Left ventricle myocardium inferior (tissue), 1 donor: Measurements from ENCODE around the gene DPH2. TPM values are rescaled to one million over a fixed set of nuclear protein-coding genes. Genes with fewer than 3 reads are reported as not detected.

Experiments used
- DNase-seq: peaks from one replicate; pipeline ENCODE4 v3.0.0-alpha.2; 2020
- H3K27ac ChIP-seq: fragments of 200-600 bp; replicated peaks from 2 replicates; pipeline ENCODE4 v1.8.0; 2021
- H3K27me3 ChIP-seq: fragments of 200-600 bp; 2 replicates; pipeline ENCODE4 v1.8.0; 2021; ENCODE audit warnings: low read depth
- H3K36me3 ChIP-seq: fragments of 200-600 bp; 2 replicates; pipeline ENCODE4 v1.8.0; 2021
- H3K4me1 ChIP-seq: fragments of 200-600 bp; 2 replicates; pipeline ENCODE4 v1.8.0; 2021
- H3K4me3 ChIP-seq: fragments of 200-600 bp; 2 replicates; pipeline ENCODE4 v1.8.0; 2021; ENCODE audit warnings: mild to moderate bottlenecking, moderate library complexity
- H3K9me3 ChIP-seq: fragments of 200-600 bp; replicated peaks from 2 replicates; pipeline ENCODE4 v1.8.0; 2021
- intact Hi-C: fragments of 100-400 bp; cut with micrococcal nuclease; formaldehyde crosslinking; loops from one replicate; pipeline ENCODE4 v1.11.0; 2022
- total RNA-seq: library from RNA; stranded (reverse); fragmentation: NEBNext Ultra II Directional; extraction: Animal tissue kit (Norgen Biotek cat#: 25700); gene quantifications from one replicate; pipeline ENCODE4 v1.2.1, GENCODE V29; 2021
- TF ChIP-seq, protein P1 (sequence below): fragments of 200-600 bp; IDR thresholded peaks from 2 replicates; pipeline ENCODE4 v1.8.0; 2021; ENCODE audit warnings: antibody characterized with exemption, mild to moderate bottlenecking, borderline replicate concordance
- donor health status: DM: no; HTN: yes; CAD: no; lungs with severe emphysema.

DPH2 gene
- total RNA-seq, 1 donor from 2014 or later, result 18.2 TPM

DNA sequence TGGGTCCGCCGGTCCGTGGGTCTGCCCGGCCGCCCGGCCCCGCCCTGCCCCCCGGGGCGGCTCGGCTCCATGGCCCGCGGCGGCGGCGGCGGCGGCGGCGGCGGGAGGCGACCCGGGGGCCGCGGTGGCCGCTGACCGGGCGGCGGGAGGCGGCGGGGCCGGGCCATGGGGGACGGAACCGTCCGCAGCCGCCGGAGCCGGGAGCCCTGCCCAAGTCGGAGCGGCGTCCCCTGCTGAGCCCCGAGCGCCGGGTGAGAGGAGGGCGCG lies 9.4 kb downstream of the DPH2 start:
- DNase-seq, result no peak
- H3K4me1 ChIP-seq, result peaks cover 56% of the 10 kb centered on the region
- peak overlapping the region; percentile 73 for H3K27ac ChIP-seq
- TF ChIP-seq, protein P1, sequence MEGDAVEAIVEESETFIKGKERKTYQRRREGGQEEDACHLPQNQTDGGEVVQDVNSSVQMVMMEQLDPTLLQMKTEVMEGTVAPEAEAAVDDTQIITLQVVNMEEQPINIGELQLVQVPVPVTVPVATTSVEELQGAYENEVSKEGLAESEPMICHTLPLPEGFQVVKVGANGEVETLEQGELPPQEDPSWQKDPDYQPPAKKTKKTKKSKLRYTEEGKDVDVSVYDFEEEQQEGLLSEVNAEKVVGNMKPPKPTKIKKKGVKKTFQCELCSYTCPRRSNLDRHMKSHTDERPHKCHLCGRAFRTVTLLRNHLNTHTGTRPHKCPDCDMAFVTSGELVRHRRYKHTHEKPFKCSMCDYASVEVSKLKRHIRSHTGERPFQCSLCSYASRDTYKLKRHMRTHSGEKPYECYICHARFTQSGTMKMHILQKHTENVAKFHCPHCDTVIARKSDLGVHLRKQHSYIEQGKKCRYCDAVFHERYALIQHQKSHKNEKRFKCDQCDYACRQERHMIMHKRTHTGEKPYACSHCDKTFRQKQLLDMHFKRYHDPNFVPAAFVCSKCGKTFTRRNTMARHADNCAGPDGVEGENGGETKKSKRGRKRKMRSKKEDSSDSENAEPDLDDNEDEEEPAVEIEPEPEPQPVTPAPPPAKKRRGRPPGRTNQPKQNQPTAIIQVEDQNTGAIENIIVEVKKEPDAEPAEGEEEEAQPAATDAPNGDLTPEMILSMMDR, result no peak
- H3K4me3 ChIP-seq, result peak overlapping the region; percentile 87
- intact Hi-C loops, result no loop called here
- peaks cover 27% of the 10 kb centered on the region for H3K36me3 ChIP-seq
- no peaks in the 10 kb centered on the region for H3K9me3 ChIP-seq
- no peaks in the 10 kb centered on the region for H3K27me3 ChIP-seq

DNA sequence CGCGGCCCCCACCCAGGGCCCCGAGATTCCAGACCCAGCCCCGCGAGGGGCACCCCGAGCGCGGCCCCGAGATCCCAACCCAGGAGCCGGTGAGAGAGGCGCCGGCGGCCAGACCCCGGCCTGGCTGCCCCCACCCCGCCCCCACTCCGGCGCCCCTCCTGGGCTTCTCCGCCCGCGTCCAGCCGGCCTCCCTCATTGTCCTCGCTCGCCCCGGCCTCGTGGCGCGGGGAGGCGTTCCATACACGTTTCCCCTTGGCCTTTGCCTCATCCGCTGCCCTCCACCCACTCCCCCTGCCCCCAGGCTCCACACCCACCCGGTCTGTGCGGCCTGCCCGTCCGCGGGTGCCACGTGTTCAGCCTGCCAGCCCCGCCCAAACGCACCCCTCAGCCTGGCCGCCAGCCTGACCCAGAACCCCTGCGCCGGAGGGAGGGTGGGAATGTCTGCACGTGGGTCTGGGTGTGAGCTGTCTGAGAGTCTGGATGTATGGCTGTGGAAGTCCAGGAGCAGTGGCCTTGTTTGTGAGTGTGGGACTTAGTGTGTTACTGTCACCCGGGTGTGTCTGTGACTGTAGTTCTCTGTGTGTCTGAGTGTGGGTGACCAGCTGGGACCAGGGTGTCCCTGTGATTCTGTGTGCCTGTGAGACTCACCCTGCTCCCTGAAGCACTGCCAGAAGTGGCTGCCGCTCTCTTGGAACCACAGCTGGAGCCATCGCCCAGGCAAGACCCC lies 9.9 kb downstream of the DPH2 start:
- Histone ChIP-seq H3K4me3 (peak overlapping the region; percentile 87), H3K36me3 (peaks cover 27% of the 10 kb centered on the region), H3K9me3 (no peaks in the 10 kb centered on the region), H3K27me3 (no peaks in the 10 kb centered on the region), H3K4me1 (peaks cover 52% of the 10 kb centered on the region), H3K27ac (peak overlapping the region; percentile 73)
- peak; percentile 53 for DNase-seq
- intact Hi-C loops, result no loop called here
- TF ChIP-seq, protein P1, result no peak

DNA sequence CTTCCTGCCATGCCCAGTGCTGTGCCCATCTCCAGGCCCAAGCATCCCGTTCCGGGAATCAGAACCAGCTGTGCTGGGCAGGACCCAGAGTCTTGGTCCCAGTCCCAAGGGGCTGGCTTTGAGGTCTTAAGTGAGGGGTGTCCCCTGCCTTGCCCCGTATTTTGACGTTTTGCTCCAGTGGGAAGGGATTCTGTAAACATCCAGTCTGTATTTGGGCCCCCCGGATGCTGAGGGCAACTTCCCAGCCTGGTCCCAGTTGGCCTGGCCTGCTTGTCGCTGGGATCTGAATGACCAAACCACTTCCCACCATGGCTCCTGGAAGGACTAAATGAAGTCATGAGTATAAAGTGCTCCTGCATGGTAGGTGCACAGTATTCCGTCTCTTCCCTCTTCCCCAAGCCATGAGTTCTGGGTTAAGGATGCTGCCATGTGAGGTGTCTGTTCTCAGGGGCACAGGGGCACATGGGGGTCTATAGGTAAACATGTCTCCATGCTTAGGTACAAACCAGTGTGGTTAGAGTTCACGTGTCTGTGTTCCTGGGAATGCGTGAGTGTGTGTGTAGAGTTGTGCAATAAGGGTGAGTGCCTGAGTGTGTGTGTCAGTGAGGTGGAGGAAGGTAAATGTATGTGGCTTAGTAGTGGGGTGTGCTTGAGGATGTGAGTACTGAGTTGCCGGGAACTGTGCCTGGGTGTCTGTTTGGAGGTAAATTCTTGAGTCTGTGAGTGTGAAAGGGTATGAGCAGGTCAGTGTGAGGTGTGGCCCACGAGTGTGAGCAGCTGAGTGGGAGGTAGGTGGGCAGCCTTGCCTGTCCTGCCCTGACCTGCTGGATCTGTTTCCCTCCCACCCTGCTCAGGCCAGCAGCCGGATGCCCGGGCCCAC lies 10.7 kb downstream of the DPH2 start:
- Histone ChIP-seq H3K4me1 (peaks cover 46% of the 10 kb centered on the region), H3K36me3 (peaks cover 27% of the 10 kb centered on the region), H3K27me3 (no peaks in the 10 kb centered on the region), H3K9me3 (no peaks in the 10 kb centered on the region), H3K27ac (peak overlapping the region; percentile 73), H3K4me3 (peak overlapping the region; percentile 87)
- intact Hi-C loops, result no loop called here
- TF ChIP-seq, protein P1, result no peak
- DNase-seq, result no peak

DNA sequence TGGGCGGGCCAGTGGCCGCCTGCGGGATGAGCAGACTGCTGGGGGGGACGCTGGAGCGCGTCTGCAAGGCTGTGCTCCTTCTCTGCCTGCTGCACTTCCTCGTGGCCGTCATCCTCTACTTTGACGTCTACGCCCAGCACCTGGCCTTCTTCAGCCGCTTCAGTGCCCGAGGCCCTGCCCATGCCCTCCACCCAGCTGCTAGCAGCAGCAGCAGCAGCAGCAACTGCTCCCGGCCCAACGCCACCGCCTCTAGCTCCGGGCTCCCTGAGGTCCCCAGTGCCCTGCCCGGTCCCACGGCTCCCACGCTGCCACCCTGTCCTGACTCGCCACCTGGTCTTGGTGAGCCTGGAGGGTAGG lies 11.3 kb downstream of the DPH2 start:
- Histone ChIP-seq H3K4me1 (peaks cover 40% of the 10 kb centered on the region), H3K36me3 (peaks cover 26% of the 10 kb centered on the region), H3K9me3 (no peaks in the 10 kb centered on the region), H3K27me3 (no peaks in the 10 kb centered on the region), H3K27ac (no peak overlapping the region), H3K4me3 (no peak overlapping the region)
- TF ChIP-seq, protein P1, result no peak
- DNase-seq, result no peak
- intact Hi-C loops, result no loop called here

DNA sequence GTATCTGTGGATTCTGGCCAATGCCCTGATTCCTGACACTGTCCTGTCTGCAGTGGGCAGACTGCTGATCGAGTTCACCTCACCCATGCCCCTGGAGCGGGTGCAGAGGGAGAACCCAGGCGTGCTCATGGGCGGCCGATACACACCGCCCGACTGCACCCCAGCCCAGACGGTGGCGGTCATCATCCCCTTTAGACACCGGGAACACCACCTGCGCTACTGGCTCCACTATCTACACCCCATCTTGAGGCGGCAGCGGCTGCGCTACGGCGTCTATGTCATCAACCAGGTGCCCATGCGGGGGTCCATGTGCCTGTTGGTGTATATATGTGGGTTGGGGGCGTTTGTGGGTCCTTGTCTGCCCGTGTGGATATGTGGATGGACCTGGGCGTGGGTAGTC lies 11.8 kb downstream of the DPH2 start:
- Histone ChIP-seq H3K27ac (no peak overlapping the region), H3K4me3 (no peak overlapping the region), H3K4me1 (peaks cover 35% of the 10 kb centered on the region), H3K27me3 (no peaks in the 10 kb centered on the region), H3K9me3 (no peaks in the 10 kb centered on the region), H3K36me3 (peaks cover 21% of the 10 kb centered on the region)
- no peak for DNase-seq
- TF ChIP-seq, protein P1, result no peak
- intact Hi-C loops, result no loop called here
